NCI-H1105 (cell line): ENCODE data around the gene GRHPR.
"Not testable (repeated sequence)": the region's sequence is repeated elsewhere in the genome, so short reads cannot be mapped to it uniquely, and the experiment has no call there.

Experiments used
- DNase-seq: peaks from one replicate; lab custom pipeline; 2025; lab: John Stamatoyannopoulos, UW

The GRHPR gene

DNA sequence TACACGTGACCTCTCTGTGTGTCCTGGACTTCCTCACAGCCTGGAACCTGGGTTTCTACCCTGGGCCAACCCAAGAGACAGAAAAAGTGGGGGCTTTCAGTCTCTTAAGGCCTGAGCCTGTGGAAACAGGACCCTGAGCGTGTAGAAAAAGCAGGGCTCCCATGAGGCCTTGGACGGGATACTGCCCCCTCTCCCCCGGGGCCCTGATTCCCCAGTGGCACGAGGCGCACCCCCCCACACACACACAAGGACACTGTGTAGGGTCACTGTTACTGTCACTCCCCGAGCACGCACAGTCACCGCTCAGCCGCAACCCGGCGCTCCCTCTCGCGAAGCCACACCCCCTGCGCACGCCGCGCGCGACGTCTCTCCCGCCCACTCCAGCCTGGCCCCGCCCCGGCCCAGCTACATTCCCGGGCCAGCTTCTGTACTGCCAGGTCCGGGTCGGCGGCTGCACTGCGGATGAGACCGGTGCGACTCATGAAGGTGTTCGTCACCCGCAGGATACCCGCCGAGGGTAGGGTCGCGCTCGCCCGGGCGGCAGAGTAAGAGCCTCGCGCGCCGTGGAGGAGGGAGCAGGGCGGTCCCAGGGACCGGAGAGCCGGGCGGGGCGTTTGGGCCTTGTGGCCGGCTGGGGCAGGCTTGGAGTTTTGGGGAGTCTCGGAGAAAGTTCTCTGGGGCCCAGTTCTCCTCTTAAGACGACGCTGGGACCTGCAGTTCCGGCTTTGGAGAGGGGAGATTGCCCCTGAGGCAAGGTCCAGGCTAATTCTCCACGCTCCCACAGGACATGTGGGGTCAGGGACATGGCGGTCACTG, at the start of gene GRHPR:
Gene GRHPR, plus strand, starts transcription at position 408 of the 816 bp plus-strand sequence. Its CDS starts 55 bp downstream, at position 463.
- DNase-seq: peak; percentile 50

- no peak for DNase-seq
Measured at GRCh38 chr9:37372839-37373238, 49.7 kb upstream of the GRHPR start.

DNA sequence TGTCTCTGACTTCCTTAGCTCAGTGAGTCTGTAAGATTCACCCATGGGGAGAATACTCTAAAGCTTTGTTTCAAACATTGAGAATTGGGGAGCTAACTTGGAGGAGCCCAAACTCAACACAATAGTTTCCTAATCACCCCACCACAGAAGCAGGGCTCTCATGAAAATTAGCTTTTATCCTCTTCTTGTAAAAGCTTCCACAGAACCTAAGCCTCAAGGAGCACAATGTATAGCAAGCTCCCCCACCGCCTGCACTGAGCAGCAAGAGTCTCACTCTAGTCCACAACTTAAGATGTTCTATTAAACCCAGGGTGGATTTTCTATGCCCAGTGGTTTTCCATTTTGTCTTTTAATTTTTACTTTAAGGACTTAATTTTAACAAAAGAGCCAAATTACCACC, 48.9 kb upstream of the GRHPR start:
- no peak for DNase-seq

DNA sequence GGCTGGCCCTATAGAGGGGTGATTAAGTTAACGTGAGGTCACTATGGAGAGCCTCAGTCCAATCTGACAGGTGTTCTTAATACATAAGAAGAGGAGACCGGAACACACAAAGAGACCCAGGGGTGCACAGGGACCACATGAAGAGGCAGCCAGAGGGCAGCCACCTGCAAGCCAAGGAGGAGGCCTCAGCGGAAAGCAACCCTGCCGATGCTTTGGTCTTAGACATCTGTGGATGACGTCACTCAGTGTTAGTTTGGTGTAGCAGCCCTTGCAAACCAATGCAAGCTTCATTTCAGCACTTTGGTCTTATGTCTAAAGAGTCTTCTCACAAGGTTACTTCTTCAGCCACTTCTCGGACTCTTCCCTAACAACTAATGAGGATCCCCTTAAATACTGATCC, 47.6 kb upstream of the GRHPR start:
- no peak for DNase-seq

DNA sequence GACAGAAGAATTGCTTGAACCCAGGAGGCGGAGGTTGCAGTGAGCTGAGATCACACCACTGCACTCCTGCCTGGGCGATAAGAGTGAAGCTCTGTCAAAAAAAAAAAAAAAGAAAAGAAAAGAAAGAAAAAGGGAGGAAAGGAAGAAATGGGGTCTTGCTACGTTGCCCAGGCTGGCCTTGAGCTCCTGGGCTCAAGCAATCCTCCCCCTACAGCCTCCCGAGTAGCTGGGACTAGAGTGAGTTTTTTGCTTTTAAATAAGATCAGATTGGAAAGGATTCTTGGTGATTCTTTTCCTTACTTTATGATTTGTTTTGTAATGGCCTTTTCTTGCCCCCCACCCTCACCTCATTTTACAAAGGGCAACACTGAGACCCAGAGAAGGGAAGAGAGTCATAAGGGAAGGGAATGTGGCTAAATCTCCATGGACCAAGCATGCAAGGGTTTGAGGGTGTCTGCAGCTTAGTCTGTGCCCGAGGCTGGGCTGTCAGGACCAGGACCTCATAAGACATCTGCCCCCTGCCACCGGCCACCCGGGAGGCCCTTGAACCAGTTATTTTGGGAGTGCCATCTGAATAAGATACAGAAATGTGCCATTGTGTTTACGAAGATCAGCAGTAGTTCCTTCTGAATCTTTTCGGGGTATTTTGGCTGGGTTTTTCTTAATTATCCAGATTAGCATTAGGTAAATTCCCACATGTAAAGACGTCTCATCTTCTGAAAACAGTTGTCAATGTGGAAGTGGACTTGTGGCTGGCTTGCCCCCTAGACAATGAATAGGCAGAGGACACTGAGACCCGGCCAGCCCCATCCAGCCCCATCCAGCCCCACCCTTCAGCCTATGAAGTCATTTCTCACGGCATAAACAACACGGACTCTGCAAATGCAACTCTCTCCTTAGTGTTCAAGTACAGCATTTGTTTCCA, 44.5 kb upstream of the GRHPR start:
- DNase-seq: no peak

GRCh38 chr9:37378613-37379004, 43.9 kb upstream of the GRHPR start:
- DNase-seq: no peak

- DNase-seq: no peak
Measured at GRCh38 chr9:37379835-37380234, 42.7 kb upstream of the GRHPR start.

DNA sequence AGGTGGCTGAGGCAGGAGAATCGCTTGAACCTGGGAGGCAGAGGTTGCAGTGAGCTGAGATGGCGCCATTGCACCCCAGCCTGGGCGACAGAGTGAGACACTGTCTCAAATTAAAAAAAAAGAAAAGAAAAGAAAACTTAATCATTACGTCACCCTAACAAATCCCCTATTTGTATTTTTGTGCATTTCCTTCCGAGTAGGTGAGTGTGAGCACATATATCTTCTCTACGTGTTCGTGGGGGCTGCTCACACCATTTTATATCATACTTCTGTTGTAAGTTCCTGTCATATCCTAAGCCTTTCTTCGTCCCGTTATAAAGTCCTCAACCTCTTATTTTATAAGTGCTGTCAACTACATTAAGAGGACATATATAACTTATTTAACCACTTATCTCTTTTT, 41.9 kb upstream of the GRHPR start:
- no peak for DNase-seq

GRCh38 chr9:37381094-37381741, 41.3 kb upstream of the GRHPR start:
- no peak for DNase-seq

DNA sequence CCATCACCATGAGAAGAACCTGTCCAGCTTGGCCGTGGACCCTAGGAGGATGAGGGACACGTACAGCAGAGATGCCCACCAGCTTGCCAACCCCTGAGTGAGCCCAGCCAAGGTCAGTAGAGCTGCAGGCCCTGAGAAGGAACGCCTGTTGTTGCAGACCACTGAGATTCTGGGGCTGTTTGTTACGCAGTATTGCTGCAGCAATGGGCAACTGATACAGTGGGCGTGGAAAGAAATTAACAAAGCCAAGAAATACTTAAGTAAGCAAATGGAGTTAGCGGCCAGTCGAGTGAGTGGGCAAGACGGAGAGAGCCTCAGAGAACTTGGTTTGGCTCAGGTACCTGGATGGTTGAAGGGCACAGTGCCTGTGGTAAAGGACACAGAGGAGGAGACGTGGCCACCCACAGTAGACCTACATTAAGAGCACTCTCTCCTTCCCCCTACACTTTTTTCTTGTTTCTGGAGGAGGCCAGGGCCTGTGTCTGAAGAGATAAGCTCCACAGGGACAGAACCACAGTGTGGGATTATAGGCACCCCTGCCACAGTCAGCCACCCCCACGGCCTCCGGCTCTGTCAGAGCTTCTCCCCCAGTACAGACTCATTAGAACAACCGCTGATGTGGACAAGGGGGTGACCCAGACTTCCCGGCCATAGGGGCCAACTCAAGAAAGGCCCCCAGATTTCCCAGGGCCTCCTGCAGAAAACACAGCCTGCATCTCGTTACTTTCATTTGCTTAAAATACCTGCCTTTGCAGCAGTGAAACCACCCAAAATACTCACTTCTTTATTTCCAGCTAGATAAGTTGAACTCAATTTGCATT, 40.1 kb upstream of the GRHPR start:
- no peak for DNase-seq

GRCh38 chr9:37382982-37383357, 39.5 kb upstream of the GRHPR start:
- no peak for DNase-seq

GRCh38 chr9:37383393-37383792, 39.1 kb upstream of the GRHPR start:
- DNase-seq: no peak

GRCh38 chr9:37383876-37384746, 38.4 kb upstream of the GRHPR start:
- DNase-seq: no peak

- DNase-seq: no peak
Measured at GRCh38 chr9:37385286-37385685, 37.2 kb upstream of the GRHPR start.

GRCh38 chr9:37386988-37387387, 35.5 kb upstream of the GRHPR start:
- no peak for DNase-seq

GRCh38 chr9:37390759-37391158, 31.7 kb upstream of the GRHPR start:
- no peak for DNase-seq

- DNase-seq: no peak
Measured at GRCh38 chr9:37392272-37392671, 30.2 kb upstream of the GRHPR start.

- no peak for DNase-seq
Measured at GRCh38 chr9:37395229-37395628, 27.3 kb upstream of the GRHPR start.

DNA sequence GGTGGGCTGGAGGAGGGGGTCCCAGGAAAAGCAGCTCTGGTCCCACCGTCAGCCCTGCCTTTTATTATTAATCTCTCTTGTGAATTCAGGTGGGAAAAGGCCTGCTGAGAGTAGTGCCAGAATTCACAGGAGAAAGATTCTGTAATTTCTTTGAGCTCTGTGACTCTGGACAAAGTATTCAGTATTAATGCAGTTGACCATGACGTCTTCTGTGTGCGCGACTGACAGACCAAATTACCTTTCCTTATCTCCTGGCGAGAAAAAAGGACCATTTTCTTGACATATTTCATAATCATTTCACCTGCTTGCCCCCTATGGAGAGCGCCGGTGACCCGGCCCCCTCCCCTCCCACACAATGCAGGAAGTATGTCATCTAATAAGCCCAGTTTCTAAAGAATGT, 26.8 kb upstream of the GRHPR start:
- DNase-seq: no peak

DNA sequence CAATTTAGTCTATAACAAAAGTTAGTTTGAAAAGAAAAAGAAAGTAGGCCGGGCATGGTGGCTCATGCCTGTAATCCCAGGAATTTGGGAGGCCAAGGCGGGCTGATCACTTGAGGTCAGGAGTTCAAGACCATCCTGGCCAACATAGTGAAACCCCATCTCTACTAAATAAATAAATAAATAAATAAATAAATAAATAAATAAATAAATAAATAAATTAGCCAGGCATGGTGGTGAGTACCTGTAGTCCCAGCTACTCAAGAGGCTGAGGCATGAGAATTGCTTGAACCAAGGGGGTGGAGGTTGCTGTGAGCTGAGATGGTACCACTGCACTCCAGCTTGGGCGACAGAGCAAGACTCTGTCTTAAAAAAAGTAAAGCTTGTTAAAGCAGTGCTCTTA, 24.5 kb upstream of the GRHPR start:
- DNase-seq: not testable (repeated sequence)
